SK-N-SH treated with all-trans-retinoic acid at 6 μM for 48 hours (cell line): Measurements from ENCODE around the gene SELENOM.
A peak's percentile ranks its signal among the peaks of the same experiment; 100 is the strongest.

Source experiments
- ATAC-seq: fragments of 200-7000 bp; cut with Tn5 transposase; 3 replicates; pipeline ENCODE4 v1.9.1; 2020; ENCODE audit warnings: mild to moderate bottlenecking, moderate library complexity
- ARNTL ChIP-seq: fragments of 450-650 bp; formaldehyde crosslinking; IDR thresholded peaks from 2 replicates; pipeline ENCODE4 v1.5.0; 2020; ENCODE audit warnings: low read depth, mild to moderate bottlenecking, moderate library complexity, borderline replicate concordance
- BACH2 ChIP-seq: fragments of 250-450 bp; sonication (Bioruptor Pico); IDR thresholded peaks from 2 replicates; pipeline ENCODE4 v1.9.0; 2021; ENCODE audit warnings: mild to moderate bottlenecking, borderline replicate concordance
- ESRRG ChIP-seq: fragments of 250-450 bp; sonication (Bioruptor Pico); IDR thresholded peaks from 2 replicates; pipeline ENCODE4 v1.6.1; 2021; ENCODE audit warnings: mild to moderate bottlenecking
- GLIS3 ChIP-seq: fragments of 250-450 bp; sonication (Bioruptor Pico); IDR thresholded peaks from 2 replicates; pipeline ENCODE4 v1.5.0; 2020; ENCODE audit warnings: mild to moderate bottlenecking, moderate library complexity
- OSR1 ChIP-seq: fragments of 250-450 bp; sonication (Bioruptor Pico); IDR thresholded peaks from 2 replicates; pipeline ENCODE4 v1.8.0; 2022; ENCODE audit warnings: moderate library complexity, mild to moderate bottlenecking, inconsistent platforms
- PPARA ChIP-seq: fragments of 250-450 bp; sonication (Bioruptor Pico); IDR thresholded peaks from 2 replicates; pipeline ENCODE4 v1.5.0; 2020; ENCODE audit warnings: mild to moderate bottlenecking, borderline replicate concordance
- RARB ChIP-seq: fragments of 250-450 bp; sonication (Bioruptor Pico); IDR thresholded peaks from 2 replicates; pipeline ENCODE4 v1.8.0; 2021; ENCODE audit warnings: mild to moderate bottlenecking, moderate library complexity
- SNAI2 ChIP-seq: fragments of 250-450 bp; sonication (Bioruptor Pico); IDR thresholded peaks from 2 replicates; pipeline ENCODE4 v1.5.0; 2020; ENCODE audit warnings: mild to moderate bottlenecking, moderate library complexity
- TCF4 ChIP-seq: fragments of 250-450 bp; sonication (Bioruptor Pico); IDR thresholded peaks from 2 replicates; pipeline ENCODE4 v1.8.0; 2021; ENCODE audit warnings: mild to moderate bottlenecking, moderate library complexity, borderline replicate concordance
- TOX ChIP-seq: fragments of 250-450 bp; sonication (Bioruptor Pico); IDR thresholded peaks from 2 replicates; pipeline ENCODE4 v1.8.0; 2021; ENCODE audit warnings: mild to moderate bottlenecking, moderate library complexity, borderline replicate concordance
- ZC3H10 ChIP-seq: fragments of 250-450 bp; sonication (Bioruptor Pico); IDR thresholded peaks from 2 replicates; pipeline ENCODE4 v1.5.1; 2021; ENCODE audit warnings: mild to moderate bottlenecking, moderate library complexity
- ZFP3 ChIP-seq: fragments of 250-450 bp; sonication (Bioruptor Pico); IDR thresholded peaks from 2 replicates; pipeline ENCODE4 v1.5.0; 2020; ENCODE audit warnings: mild to moderate bottlenecking, moderate library complexity
- ZFP30 ChIP-seq: fragments of 450-650 bp; formaldehyde crosslinking; IDR thresholded peaks from 2 replicates; pipeline ENCODE4 v1.5.0; 2022; ENCODE audit warnings: mild to moderate bottlenecking, moderate library complexity
- ZNF565 ChIP-seq: fragments of 450-650 bp; formaldehyde crosslinking; conservative IDR thresholded peaks from 2 replicates; pipeline ENCODE4 v1.5.0; 2020; ENCODE audit warnings: low read depth, mild to moderate bottlenecking, moderate library complexity
- ZNF70 ChIP-seq: fragments of 450-650 bp; formaldehyde crosslinking; IDR thresholded peaks from 2 replicates; pipeline ENCODE4 v1.5.0; 2020; ENCODE audit warnings: mild to moderate bottlenecking, moderate library complexity
- ZNF8 ChIP-seq: fragments of 450-650 bp; formaldehyde crosslinking; IDR thresholded peaks from 2 replicates; pipeline ENCODE4 v1.5.0; 2020; ENCODE audit warnings: mild to moderate bottlenecking, moderate library complexity
- TF ChIP-seq, protein P1 (sequence below): fragments of 250-450 bp; sonication (Bioruptor Pico); IDR thresholded peaks from 2 replicates; pipeline ENCODE4 v1.8.0; 2020; ENCODE audit warnings: mild to moderate bottlenecking, moderate library complexity, borderline replicate concordance
- TF ChIP-seq, protein P2 (sequence below): fragments of 250-450 bp; sonication (Bioruptor Pico); IDR thresholded peaks from 2 replicates; pipeline ENCODE4 v1.5.0; 2020; ENCODE audit warnings: mild to moderate bottlenecking, moderate library complexity
- TF ChIP-seq, protein P3 (sequence below): fragments of 250-450 bp; sonication (Bioruptor Pico); IDR thresholded peaks from 2 replicates; pipeline ENCODE4 v1.8.0; 2021; ENCODE audit warnings: low read depth, mild to moderate bottlenecking, moderate library complexity, borderline replicate concordance
- TF ChIP-seq, protein P4 (sequence below): fragments of 250-450 bp; sonication (Bioruptor Pico); IDR thresholded peaks from 2 replicates; pipeline ENCODE4 v1.5.1; 2021; ENCODE audit warnings: mild to moderate bottlenecking, moderate library complexity

SELENOM gene

DNA sequence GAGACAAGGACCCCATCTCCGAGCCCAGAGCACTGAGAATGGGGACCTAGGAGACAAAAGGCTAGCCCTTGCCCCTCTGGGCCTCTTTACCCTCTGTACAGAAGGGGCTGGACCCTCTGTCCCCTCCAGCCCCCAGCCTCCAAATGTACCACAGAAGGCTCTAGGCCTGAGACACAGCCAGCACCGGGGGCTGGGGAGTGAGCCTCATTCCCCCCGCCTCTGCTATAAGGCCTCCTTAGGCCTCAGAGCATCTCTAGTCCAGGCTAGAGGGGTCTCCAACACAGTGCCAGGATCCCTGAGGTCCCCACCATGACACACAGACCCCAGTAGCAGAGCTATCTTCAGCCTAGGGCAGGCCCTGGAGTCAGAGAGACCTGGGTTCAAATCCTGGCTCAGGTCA is 21.4 kb downstream of the SELENOM start (continued):
- TF ChIP-seq SNAI2 (CRISPR knock-in tag) (no peak), BACH2 (CRISPR knock-in tag) (no peak)
- TF ChIP-seq, protein P1, sequence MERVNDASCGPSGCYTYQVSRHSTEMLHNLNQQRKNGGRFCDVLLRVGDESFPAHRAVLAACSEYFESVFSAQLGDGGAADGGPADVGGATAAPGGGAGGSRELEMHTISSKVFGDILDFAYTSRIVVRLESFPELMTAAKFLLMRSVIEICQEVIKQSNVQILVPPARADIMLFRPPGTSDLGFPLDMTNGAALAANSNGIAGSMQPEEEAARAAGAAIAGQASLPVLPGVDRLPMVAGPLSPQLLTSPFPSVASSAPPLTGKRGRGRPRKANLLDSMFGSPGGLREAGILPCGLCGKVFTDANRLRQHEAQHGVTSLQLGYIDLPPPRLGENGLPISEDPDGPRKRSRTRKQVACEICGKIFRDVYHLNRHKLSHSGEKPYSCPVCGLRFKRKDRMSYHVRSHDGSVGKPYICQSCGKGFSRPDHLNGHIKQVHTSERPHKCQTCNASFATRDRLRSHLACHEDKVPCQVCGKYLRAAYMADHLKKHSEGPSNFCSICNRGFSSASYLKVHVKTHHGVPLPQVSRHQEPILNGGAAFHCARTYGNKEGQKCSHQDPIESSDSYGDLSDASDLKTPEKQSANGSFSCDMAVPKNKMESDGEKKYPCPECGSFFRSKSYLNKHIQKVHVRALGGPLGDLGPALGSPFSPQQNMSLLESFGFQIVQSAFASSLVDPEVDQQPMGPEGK (CRISPR knock-in tag): no peak

DNA sequence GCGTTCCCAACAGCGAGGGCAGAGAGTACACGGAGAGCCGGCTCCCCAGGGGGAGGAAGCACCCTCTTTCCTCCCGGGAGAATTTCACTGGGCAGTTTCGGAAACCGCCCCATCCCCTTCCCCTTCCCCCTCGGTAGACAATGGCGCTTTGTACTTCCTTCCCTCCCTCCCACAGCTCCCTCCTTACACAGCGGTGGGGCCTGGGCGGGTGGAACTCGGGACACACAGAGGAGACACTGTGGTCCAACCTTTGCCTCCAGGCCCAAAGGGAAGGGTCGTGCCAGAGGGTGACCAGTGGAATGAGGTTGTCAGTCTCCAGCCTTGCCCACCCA is 21.9 kb downstream of the SELENOM start:
- no peak for TF ChIP-seq ZFP3 (CRISPR knock-in tag)
- TF ChIP-seq ZNF565 (CRISPR knock-in tag): no peak
- no peak for TF ChIP-seq TOX (CRISPR knock-in tag)
- TF ChIP-seq, protein P2, sequence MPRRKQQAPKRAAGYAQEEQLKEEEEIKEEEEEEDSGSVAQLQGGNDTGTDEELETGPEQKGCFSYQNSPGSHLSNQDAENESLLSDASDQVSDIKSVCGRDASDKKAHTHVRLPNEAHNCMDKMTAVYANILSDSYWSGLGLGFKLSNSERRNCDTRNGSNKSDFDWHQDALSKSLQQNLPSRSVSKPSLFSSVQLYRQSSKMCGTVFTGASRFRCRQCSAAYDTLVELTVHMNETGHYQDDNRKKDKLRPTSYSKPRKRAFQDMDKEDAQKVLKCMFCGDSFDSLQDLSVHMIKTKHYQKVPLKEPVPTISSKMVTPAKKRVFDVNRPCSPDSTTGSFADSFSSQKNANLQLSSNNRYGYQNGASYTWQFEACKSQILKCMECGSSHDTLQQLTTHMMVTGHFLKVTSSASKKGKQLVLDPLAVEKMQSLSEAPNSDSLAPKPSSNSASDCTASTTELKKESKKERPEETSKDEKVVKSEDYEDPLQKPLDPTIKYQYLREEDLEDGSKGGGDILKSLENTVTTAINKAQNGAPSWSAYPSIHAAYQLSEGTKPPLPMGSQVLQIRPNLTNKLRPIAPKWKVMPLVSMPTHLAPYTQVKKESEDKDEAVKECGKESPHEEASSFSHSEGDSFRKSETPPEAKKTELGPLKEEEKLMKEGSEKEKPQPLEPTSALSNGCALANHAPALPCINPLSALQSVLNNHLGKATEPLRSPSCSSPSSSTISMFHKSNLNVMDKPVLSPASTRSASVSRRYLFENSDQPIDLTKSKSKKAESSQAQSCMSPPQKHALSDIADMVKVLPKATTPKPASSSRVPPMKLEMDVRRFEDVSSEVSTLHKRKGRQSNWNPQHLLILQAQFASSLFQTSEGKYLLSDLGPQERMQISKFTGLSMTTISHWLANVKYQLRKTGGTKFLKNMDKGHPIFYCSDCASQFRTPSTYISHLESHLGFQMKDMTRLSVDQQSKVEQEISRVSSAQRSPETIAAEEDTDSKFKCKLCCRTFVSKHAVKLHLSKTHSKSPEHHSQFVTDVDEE (CRISPR knock-in tag): no peak
- TF ChIP-seq, protein P1 (CRISPR knock-in tag): no peak
- TF ChIP-seq ESRRG (CRISPR knock-in tag): no peak
- TF ChIP-seq ARNTL (CRISPR knock-in tag): no peak
- TF ChIP-seq, protein P3, sequence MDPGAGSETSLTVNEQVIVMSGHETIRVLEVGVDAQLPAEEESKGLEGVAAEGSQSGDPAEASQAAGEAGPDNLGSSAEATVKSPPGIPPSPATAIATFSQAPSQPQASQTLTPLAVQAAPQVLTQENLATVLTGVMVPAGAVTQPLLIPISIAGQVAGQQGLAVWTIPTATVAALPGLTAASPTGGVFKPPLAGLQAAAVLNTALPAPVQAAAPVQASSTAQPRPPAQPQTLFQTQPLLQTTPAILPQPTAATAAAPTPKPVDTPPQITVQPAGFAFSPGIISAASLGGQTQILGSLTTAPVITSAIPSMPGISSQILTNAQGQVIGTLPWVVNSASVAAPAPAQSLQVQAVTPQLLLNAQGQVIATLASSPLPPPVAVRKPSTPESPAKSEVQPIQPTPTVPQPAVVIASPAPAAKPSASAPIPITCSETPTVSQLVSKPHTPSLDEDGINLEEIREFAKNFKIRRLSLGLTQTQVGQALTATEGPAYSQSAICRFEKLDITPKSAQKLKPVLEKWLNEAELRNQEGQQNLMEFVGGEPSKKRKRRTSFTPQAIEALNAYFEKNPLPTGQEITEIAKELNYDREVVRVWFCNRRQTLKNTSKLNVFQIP (CRISPR knock-in tag): no peak
- TF ChIP-seq ZNF70: no peak
- TF ChIP-seq TCF4 (CRISPR knock-in tag): no peak
- no peak for TF ChIP-seq SNAI2 (CRISPR knock-in tag)
- TF ChIP-seq GLIS3: no peak
- TF ChIP-seq PPARA: no peak
- no peak for TF ChIP-seq ZC3H10 (CRISPR knock-in tag)
- ATAC-seq: no peak

GRCh38 chr22:31084811-31085492 is 22.4 kb downstream of the SELENOM start:
- peak; percentile 81 for ATAC-seq
- TF ChIP-seq ZNF70 (no peak), BACH2 (CRISPR knock-in tag) (no peak), RARB (CRISPR knock-in tag) (no peak), SNAI2 (CRISPR knock-in tag) (no peak), TOX (CRISPR knock-in tag) (no peak), ZNF8 (CRISPR knock-in tag) (no peak), TCF4 (CRISPR knock-in tag) (no peak), GLIS3 (no peak), PPARA (no peak), OSR1 (CRISPR knock-in tag) (no peak), ZFP30 (no peak)
- TF ChIP-seq, protein P2 (CRISPR knock-in tag): no peak
- TF ChIP-seq, protein P4, sequence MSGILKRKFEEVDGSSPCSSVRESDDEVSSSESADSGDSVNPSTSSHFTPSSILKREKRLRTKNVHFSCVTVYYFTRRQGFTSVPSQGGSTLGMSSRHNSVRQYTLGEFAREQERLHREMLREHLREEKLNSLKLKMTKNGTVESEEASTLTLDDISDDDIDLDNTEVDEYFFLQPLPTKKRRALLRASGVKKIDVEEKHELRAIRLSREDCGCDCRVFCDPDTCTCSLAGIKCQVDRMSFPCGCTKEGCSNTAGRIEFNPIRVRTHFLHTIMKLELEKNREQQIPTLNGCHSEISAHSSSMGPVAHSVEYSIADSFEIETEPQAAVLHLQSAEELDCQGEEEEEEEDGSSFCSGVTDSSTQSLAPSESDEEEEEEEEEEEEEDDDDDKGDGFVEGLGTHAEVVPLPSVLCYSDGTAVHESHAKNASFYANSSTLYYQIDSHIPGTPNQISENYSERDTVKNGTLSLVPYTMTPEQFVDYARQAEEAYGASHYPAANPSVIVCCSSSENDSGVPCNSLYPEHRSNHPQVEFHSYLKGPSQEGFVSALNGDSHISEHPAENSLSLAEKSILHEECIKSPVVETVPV (CRISPR knock-in tag): no peak
- TF ChIP-seq, protein P3 (CRISPR knock-in tag): no peak
